ENCODE measurements around the gene RASA1. TPM values are rescaled to one million over a fixed set of nuclear protein-coding genes. Genes with fewer than 3 reads are reported as not detected.

Gene RASA1
- total and polyA plus RNA-seq, 11 donors, result 5.7 to 21.9 (median 17.6) TPM

GRCh38 chr5:87313216-87313615 lies 45.5 kb downstream of the RASA1 start:
- Histone ChIP-seq H3K36me3 (no peaks in the 10 kb centered on the region), H3K27me3 (no peaks in the 10 kb centered on the region), H3K4me1 (peaks cover 0 to 28% (median 0%) of the 10 kb centered on the region in 12 donors), H3K4me3 (no peak overlapping the region), H3K9me3 (no peaks in the 10 kb centered on the region), H3K27ac (no peak overlapping the region)
- intact Hi-C loops (cut with DNase I), result no loop called here
- DNase-seq (no peak), ATAC-seq (no peak)
- TF ChIP-seq CTCF (IDR thresholded peaks at IDR 0.05) (no peak), POLR2A (IDR thresholded peaks at IDR 0.05) (no peak)
- WGBS, 4 donors, result 90 to 97% (median 93%) methylated on average over 3 of the region's 3 CpGs

GRCh38 chr5:87319469-87319868 lies 51.8 kb downstream of the RASA1 start:
- H3K4me3 ChIP-seq, result no peak overlapping the region
- no peaks in the 10 kb centered on the region for H3K36me3 ChIP-seq
- no peaks in the 10 kb centered on the region for H3K9me3 ChIP-seq
- intact Hi-C loops (cut with DNase I), result no loop called here
- no peak for DNase-seq
- H3K27ac ChIP-seq, result no peak overlapping the region
- no peaks in the 10 kb centered on the region for H3K27me3 ChIP-seq
- 98 to 100% (median 99%) methylated on average over 1 to 2 of the region's 2 CpGs for WGBS, 4 donors
- no peak for ATAC-seq
- peaks cover 0 to 13% (median 2%) of the 10 kb centered on the region in 12 donors for H3K4me1 ChIP-seq
- TF ChIP-seq POLR2A (IDR thresholded peaks at IDR 0.05) (no peak), CTCF (IDR thresholded peaks at IDR 0.05) (no peak)

DNA sequence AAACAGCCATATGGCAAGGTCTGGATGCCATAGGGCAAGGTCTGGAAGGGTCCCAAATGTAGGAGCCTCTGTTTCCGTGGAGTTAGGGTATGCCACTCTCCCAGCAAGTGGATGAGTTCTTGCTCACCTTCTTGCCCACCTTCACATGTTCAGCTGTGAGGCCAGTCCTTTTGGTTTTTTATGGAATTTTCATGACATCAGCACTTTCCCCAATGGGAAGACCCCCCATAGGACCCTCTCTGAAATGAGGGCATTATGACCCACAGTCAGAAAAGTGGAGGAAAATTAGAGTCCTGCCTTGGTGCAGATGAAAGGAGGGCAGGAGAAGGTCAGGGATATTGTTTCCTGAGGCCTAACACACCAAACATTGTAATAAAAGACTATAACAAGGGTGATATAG lies 53.9 kb downstream of the RASA1 start:
- Histone ChIP-seq H3K27ac (no peak overlapping the region), H3K9me3 (no peaks in the 10 kb centered on the region), H3K27me3 (no peaks in the 10 kb centered on the region), H3K36me3 (no peaks in the 10 kb centered on the region), H3K4me3 (no peak overlapping the region), H3K4me1 (peaks cover 0 to 13% (median 0%) of the 10 kb centered on the region in 12 donors)
- intact Hi-C loops (cut with DNase I), result loop anchor here in 1 of 10 donors (10.0 kb wide), 1 partner anchor 47 kb away; no protein-coding TSS in a partner anchor
- TF ChIP-seq CTCF (IDR thresholded peaks at IDR 0.05) (no peak), POLR2A (IDR thresholded peaks at IDR 0.05) (no peak)
- no peak for DNase-seq
- ATAC-seq, result no peak
- WGBS, 4 donors, result 90 to 98% (median 94%) methylated on average over 1 of the region's 1 CpG

- Histone ChIP-seq H3K36me3 (no peaks in the 10 kb centered on the region), H3K9me3 (no peaks in the 10 kb centered on the region), H3K4me3 (no peak overlapping the region), H3K27me3 (no peaks in the 10 kb centered on the region), H3K27ac (no peak overlapping the region), H3K4me1 (peaks cover 0 to 13% (median 0%) of the 10 kb centered on the region in 12 donors)
- 91 to 96% (median 94%) methylated on average over 3 of the region's 3 CpGs for WGBS, 4 donors
- DNase-seq (no peak), ATAC-seq (no peak)
- intact Hi-C loops (cut with DNase I), result loop anchor here in 1 of 10 donors (10.0 kb wide), 1 partner anchor 48 kb away; no protein-coding TSS in a partner anchor
- TF ChIP-seq CTCF (IDR thresholded peaks at IDR 0.05) (no peak), POLR2A (IDR thresholded peaks at IDR 0.05) (no peak)
Measured at GRCh38 chr5:87322381-87322780, 54.7 kb downstream of the RASA1 start.
